ENCODE measurements around the gene C16orf89. TPM values are rescaled to one million over a fixed set of nuclear protein-coding genes. Genes with fewer than 3 reads are reported as not detected.

Gene C16orf89
- total RNA-seq, 1 experiment from 2014 or later = 1.8 TPM

GRCh38 chr16:5022521-5022920, 43.2 kb downstream of the C16orf89 start:
- no peak for TF ChIP-seq TCF7 (CRISPR knock-in tag; IDR thresholded peaks at IDR 0.05; ENCODE audit: low read depth)
- no peak for TF ChIP-seq ERG (CRISPR knock-in tag; IDR thresholded peaks at IDR 0.05)
- no peak for TF ChIP-seq GRHL2 (CRISPR knock-in tag; IDR thresholded peaks at IDR 0.05; ENCODE audit: insufficient replicate concordance, severe bottlenecking)
- TF ChIP-seq HMGA2 (CRISPR knock-in tag; IDR thresholded peaks at IDR 0.05) = no peak
- TF ChIP-seq ZNF416 (CRISPR knock-in tag; IDR thresholded peaks at IDR 0.05) = no peak
- TF ChIP-seq CREB1 (CRISPR knock-in tag; IDR thresholded peaks at IDR 0.05) = no peak
- no peak for TF ChIP-seq ZNF138 (CRISPR knock-in tag; conservative IDR thresholded peaks at IDR 0.05)
- TF ChIP-seq KAT7 (CRISPR knock-in tag; IDR thresholded peaks at IDR 0.05; ENCODE audit: borderline replicate concordance) = no peak
- TF ChIP-seq, protein P1, sequence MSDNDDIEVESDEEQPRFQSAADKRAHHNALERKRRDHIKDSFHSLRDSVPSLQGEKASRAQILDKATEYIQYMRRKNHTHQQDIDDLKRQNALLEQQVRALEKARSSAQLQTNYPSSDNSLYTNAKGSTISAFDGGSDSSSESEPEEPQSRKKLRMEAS (CRISPR knock-in tag; IDR thresholded peaks at IDR 0.05) = no peak
- H3K27ac Mint-ChIP-seq = no peak overlapping the region
- ChIA-PET CTCF (no interaction called here), POLR2A (no interaction called here)
- H3K36me3 Mint-ChIP-seq = no peaks in the 10 kb centered on the region
- no peak overlapping the region for H3K4me3 Mint-ChIP-seq
- no peaks in the 10 kb centered on the region for H3K9me3 Mint-ChIP-seq
- no peak for ATAC-seq
- H3K4me1 Mint-ChIP-seq = no peaks in the 10 kb centered on the region
- DNase-seq (ENCODE audit: low spot score) = no peak
- no peaks in the 10 kb centered on the region for H3K27me3 Mint-ChIP-seq (ENCODE audit: low read depth)

DNA sequence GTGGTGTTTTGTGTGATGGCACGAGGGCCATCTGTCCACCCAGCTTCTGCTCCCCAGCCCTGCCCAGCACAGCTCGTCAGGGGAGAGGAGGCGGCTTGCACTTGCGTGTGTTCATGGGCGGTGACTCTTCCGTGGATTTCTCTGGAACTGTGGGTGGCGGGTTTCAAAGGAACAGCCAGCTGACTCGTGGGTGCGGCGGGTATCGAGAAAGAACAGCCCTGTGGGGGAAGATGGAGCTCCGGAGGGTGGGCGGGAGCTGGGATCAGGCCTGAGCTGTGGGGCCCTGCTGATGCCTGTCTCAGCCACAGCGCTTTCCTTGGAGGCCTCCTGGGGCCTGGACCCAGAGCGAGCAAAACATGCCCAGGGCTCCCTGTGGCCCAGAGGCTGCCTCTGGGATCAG, 45.2 kb downstream of the C16orf89 start:
- ChIA-PET POLR2A (interaction anchor here (0.7 to 1.6 kb wide), 2 partner anchors 10 to 61 kb away, joined by 3 to 5 read pairs; no protein-coding TSS in a partner anchor), CTCF (interaction anchor here (0.6 to 1.7 kb wide), 4 partner anchors 32 to 187 kb away, joined by 3 to 4 read pairs (median 3); partner anchors contain the start of gene SEC14L5)
- Mint-ChIP-seq H3K4me3 (no peak overlapping the region), H3K4me1 (no peaks in the 10 kb centered on the region), H3K36me3 (no peaks in the 10 kb centered on the region), H3K27me3 (ENCODE audit: low read depth) (no peaks in the 10 kb centered on the region; the same call in 1 of the 2 replicates), H3K9me3 (no peaks in the 10 kb centered on the region), H3K27ac (no peak overlapping the region)
- TF ChIP-seq, protein P2, sequence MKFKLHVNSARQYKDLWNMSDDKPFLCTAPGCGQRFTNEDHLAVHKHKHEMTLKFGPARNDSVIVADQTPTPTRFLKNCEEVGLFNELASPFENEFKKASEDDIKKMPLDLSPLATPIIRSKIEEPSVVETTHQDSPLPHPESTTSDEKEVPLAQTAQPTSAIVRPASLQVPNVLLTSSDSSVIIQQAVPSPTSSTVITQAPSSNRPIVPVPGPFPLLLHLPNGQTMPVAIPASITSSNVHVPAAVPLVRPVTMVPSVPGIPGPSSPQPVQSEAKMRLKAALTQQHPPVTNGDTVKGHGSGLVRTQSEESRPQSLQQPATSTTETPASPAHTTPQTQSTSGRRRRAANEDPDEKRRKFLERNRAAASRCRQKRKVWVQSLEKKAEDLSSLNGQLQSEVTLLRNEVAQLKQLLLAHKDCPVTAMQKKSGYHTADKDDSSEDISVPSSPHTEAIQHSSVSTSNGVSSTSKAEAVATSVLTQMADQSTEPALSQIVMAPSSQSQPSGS (CRISPR knock-in tag; IDR thresholded peaks at IDR 0.05; ENCODE audit: borderline replicate concordance, low read depth) = no peak
- TF ChIP-seq GTF2I (CRISPR knock-in tag; conservative IDR thresholded peaks at IDR 0.05) = no peak
- ATAC-seq (no peak), DNase-seq (ENCODE audit: low spot score) (no peak)

GRCh38 chr16:5019775-5020174, 46.0 kb downstream of the C16orf89 start:
- Mint-ChIP-seq H3K27ac (peak overlapping the region; percentile 80; the same call in 1 of the 2 replicates), H3K27me3 (ENCODE audit: low read depth) (no peaks in the 10 kb centered on the region; the same call in 1 of the 2 replicates), H3K36me3 (no peaks in the 10 kb centered on the region), H3K9me3 (peaks cover 3% of the 10 kb centered on the region; the same call in 1 of the 2 replicates), H3K4me1 (no peaks in the 10 kb centered on the region), H3K4me3 (no peak overlapping the region)
- ChIA-PET POLR2A (interaction anchor here (1.6 kb wide), 1 partner anchor 9 kb away, joined by 5 read pairs; no protein-coding TSS in a partner anchor), CTCF (interaction anchor here (0.6 to 1.7 kb wide), 3 partner anchors 39 to 186 kb away, joined by 3 to 4 read pairs (median 3); partner anchors contain the start of gene SEC14L5)
- no peak for ATAC-seq
- no peak for DNase-seq (ENCODE audit: low spot score)
- TF ChIP-seq, protein P3, sequence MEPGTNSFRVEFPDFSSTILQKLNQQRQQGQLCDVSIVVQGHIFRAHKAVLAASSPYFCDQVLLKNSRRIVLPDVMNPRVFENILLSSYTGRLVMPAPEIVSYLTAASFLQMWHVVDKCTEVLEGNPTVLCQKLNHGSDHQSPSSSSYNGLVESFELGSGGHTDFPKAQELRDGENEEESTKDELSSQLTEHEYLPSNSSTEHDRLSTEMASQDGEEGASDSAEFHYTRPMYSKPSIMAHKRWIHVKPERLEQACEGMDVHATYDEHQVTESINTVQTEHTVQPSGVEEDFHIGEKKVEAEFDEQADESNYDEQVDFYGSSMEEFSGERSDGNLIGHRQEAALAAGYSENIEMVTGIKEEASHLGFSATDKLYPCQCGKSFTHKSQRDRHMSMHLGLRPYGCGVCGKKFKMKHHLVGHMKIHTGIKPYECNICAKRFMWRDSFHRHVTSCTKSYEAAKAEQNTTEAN (CRISPR knock-in tag; IDR thresholded peaks at IDR 0.05) = no peak
- TF ChIP-seq, protein P4, sequence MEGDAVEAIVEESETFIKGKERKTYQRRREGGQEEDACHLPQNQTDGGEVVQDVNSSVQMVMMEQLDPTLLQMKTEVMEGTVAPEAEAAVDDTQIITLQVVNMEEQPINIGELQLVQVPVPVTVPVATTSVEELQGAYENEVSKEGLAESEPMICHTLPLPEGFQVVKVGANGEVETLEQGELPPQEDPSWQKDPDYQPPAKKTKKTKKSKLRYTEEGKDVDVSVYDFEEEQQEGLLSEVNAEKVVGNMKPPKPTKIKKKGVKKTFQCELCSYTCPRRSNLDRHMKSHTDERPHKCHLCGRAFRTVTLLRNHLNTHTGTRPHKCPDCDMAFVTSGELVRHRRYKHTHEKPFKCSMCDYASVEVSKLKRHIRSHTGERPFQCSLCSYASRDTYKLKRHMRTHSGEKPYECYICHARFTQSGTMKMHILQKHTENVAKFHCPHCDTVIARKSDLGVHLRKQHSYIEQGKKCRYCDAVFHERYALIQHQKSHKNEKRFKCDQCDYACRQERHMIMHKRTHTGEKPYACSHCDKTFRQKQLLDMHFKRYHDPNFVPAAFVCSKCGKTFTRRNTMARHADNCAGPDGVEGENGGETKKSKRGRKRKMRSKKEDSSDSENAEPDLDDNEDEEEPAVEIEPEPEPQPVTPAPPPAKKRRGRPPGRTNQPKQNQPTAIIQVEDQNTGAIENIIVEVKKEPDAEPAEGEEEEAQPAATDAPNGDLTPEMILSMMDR (IDR thresholded peaks at IDR 0.05) = no peak
- TF ChIP-seq PRRX2 (CRISPR knock-in tag; IDR thresholded peaks at IDR 0.05) = no peak
- no peak for TF ChIP-seq ZNF138 (CRISPR knock-in tag; conservative IDR thresholded peaks at IDR 0.05)
- no peak for TF ChIP-seq CBFB (CRISPR knock-in tag; IDR thresholded peaks at IDR 0.05; ENCODE audit: low read depth)
- TF ChIP-seq TEAD1 (CRISPR knock-in tag; IDR thresholded peaks at IDR 0.05) = no peak
- TF ChIP-seq, protein P5, sequence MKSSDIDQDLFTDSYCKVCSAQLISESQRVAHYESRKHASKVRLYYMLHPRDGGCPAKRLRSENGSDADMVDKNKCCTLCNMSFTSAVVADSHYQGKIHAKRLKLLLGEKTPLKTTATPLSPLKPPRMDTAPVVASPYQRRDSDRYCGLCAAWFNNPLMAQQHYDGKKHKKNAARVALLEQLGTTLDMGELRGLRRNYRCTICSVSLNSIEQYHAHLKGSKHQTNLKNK (CRISPR knock-in tag; IDR thresholded peaks at IDR 0.05) = no peak
- TF ChIP-seq GABPB1 (CRISPR knock-in tag; IDR thresholded peaks at IDR 0.05) = no peak
- no peak for TF ChIP-seq ZNF317 (CRISPR knock-in tag; IDR thresholded peaks at IDR 0.05; ENCODE audit: borderline replicate concordance, low read depth)
- TF ChIP-seq ZNF121 (CRISPR knock-in tag; IDR thresholded peaks at IDR 0.05) = no peak
- no peak for TF ChIP-seq ZNF416 (CRISPR knock-in tag; IDR thresholded peaks at IDR 0.05)
- no peak for TF ChIP-seq NFATC4 (CRISPR knock-in tag; IDR thresholded peaks at IDR 0.05)
- TF ChIP-seq ATF3 (CRISPR knock-in tag; conservative IDR thresholded peaks at IDR 0.05) = no peak

Measured in WTC11 (cell line).